Skin epidermis (tissue), 12 donors: ENCODE results near the gene ZNF491.
A peak's percentile ranks its signal among the peaks of the same experiment; 100 is the strongest.
"Not testable (repeated sequence)": the region's sequence is repeated elsewhere in the genome, so short reads cannot be mapped to it uniquely, and the experiment has no call there.

ENCODE experiments used
- H3K27ac ChIP-seq, 21 experiments: fragments of 200-600 bp; sonication (generic) in 11 of 21; one replicate each; pipeline ENCODE4 v1.5.0; 2020; ENCODE audit warnings: mild to moderate bottlenecking in 3 of 21, inconsistent platforms in 2 of 21, moderate library complexity in 2 of 21
- H3K4me3 ChIP-seq, 7 experiments: fragments of 200-600 bp; sonication (generic) in 2 of 7; one replicate each; pipeline ENCODE4 v1.5.0; 2020; ENCODE audit warnings: inconsistent platforms in 2 of 7, mild to moderate bottlenecking in 2 of 7, moderate library complexity in 1 of 7

The ZNF491 gene

DNA sequence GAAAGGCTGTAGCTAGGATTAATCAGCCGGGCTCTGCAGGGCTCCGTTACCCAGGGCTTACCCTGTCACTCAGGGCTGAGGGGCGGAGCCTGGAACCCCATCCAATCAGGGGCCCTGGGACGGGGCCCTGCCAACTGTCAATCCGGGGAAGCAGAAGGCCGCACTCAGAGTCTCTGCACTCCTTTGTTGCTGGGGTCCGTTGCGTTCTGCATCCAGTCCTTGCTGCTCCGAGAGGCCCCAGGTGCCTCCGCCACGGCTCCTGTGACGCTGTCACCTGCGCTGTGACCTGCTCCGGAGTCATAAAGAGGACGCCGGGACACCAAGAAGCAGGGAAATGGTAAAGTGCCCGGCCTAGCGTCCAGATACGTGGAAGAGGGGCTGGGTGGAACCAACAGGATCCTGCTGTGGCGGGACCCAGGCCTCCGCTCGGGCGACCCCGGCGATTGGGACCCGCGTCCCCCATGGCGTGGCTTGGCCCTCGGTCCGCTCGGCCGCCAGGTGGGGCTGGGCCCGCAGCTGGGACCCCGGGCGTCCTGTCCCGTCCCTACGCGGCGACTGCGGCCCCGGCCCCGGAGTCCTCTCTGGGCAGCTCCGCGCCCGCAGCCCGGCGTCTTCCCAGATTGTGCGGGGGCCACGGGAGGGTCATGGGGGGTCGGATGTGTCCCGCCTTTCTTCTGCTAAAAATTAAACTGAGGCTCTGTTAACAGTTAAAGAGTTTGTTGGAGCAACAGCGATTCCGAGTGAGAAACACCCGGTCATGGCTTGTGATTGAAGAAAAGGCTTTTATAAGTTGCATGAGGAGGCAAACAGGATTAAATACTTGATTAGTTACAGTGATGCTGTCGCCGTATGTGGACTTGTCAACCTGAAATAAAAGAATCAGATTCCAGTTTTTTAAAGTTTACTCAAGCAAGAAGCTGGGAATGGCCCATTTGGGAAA lies at the start of gene ZNF491:
Gene ZNF491, plus strand, starts transcription at position 133 of the 940 bp plus-strand sequence. CDS start 7,431 bp downstream, outside the sequence.
- peak within 1 kb of the TSS in 18 of 21 experiments; percentile 9 to 79 (median 58) for H3K27ac ChIP-seq
- H3K4me3 ChIP-seq = peak within 1 kb of the TSS; percentile 49 to 66 (median 56)

DNA sequence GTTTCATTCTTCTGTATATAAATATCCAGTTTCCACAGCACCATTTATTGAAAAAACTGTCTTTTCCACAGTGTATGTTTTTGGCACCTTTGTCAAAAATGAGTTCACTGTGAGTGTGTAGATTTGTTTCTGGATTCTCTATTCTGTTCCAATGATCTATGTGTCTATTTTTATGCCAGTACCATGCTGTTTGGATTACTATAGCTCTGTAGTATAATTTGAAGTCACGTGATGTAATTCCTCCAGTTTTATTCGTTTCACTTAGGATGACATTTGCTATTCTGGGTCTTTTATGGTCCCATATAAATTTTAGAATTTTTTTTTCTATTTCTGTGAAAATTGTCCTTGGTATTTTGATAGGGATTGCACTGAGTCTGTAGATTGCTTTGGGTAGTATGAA lies 48.6 kb upstream of the ZNF491 start:
- no peak overlapping the region for H3K4me3 ChIP-seq
- no peak overlapping the region for H3K27ac ChIP-seq

DNA sequence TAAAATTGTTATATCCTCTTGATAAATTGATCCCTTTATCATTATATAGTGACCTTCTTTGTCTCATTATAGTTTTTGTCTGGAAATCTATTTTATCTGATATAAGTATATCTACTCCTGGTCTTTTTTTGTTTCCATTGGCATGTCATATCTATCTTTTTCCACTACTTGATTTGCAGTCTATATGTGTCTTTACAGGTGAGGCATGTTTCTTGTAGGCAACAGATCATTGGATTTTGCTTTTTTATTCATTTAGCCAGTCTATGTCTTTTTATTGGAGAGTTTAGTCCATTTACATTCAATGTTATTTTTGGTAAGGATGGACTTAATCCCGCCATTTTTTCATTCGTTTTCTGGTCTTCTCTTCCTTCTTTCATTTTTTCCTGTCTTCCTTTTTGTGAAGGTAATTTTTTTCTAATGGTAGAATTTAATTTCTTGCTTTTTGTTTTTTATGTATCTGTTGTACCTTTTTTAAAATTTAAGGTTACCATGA lies 46.0 kb upstream of the ZNF491 start:
- no peak overlapping the region for H3K4me3 ChIP-seq

DNA sequence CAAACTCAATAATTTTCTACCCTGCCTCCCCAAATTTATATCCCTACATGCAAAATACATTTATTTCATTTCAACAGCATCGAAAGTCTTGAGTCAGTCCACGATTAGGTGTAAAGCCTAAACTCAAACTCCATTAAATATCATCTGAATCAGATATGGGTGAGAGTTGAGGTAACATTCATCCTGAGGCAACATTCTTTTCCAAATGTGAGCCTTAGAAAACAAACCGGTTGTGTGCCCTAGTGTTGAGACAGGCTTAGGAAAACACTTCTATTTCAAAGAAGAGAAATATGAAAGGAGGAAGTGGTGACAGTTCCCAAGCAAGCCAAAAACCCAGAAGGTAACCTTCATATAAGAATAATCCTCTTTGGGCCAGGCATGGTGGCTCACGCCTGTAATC lies 43.7 kb upstream of the ZNF491 start:
- Histone ChIP-seq H3K27ac (no peak overlapping the region), H3K4me3 (no peak overlapping the region)

More for the DNA sequence above, 46.0 kb upstream of the ZNF491 start:
- no peak overlapping the region for H3K27ac ChIP-seq

DNA sequence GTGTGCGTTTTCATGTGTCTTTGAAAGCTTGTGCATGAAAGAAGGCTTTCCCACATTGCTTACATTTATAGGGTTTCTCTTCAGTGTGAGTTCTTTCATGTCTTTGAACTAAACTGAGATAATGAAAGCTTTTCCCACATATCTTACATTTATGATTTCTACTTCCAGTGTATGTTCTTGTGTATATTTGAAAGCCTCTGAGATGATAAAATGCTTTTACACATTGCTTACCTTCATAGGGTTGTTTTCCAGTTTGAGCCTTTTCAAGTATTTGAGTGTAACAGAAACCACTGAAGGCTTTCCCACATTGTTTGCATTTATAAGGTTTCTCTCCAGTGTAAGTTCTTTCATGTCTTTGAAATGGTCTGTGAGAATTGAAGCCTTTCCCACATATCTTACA lies 41.4 kb upstream of the ZNF491 start:
- Histone ChIP-seq H3K4me3 (no peak overlapping the region), H3K27ac (no peak overlapping the region)

DNA sequence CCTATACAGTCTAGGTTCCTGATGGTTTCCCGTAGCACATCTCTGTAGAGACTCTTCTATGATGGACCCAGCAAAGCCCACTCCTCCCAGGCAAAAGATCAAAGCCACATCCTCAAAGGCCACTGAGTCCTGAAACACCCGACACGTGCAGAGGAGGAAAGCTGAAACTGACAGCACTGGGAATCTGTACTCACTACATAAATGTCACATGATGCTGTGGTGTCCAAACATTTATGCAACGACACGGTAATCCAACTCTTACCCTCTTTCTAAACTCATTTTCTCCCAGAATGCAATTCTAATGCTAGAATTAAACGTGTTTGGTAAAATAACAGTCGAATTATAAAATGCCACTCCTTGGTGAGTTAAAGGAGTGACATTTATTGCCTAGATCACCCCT lies 38.5 kb upstream of the ZNF491 start:
- no peak overlapping the region for H3K4me3 ChIP-seq
- H3K27ac ChIP-seq = no peak overlapping the region

DNA sequence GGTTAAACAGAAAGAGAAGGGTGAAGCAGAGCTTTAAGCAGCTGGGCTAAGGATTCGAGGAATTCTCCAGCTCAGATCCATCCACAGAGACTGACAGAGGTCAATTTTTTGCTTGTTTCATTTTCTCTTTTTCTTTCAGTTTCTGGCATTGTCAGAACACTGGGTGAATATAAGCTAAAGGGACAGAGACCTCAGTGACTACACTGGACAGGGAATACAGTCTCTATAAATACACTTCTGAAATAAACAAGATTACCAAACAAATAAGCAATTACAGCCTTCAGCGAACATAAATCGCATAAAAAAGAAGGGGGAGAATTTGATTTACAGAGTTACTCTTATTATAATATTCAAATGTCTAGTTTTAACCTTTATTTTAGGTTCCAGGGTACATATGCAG lies 35.2 kb upstream of the ZNF491 start:
- no peak overlapping the region for H3K4me3 ChIP-seq
- H3K27ac ChIP-seq = no peak overlapping the region

DNA sequence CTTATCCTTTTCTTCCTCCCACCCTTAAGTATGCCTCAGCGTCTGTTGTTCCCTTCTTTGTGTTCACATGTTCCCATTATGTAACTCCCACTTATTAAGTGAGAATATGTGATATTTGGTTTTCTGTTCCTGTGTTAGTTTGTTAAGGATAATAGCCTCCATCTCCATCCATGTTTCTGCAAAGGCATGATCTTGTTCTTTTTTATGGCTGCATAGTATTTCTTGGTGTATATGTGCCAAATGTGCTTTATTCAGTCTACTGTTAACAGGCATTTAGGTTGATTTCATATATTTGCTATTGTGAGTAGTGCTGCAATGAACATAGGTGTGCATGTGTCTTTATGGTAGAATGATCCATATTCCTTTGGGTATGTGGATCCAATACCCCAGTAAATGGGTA lies 34.7 kb upstream of the ZNF491 start:
- H3K4me3 ChIP-seq = no peak overlapping the region

DNA sequence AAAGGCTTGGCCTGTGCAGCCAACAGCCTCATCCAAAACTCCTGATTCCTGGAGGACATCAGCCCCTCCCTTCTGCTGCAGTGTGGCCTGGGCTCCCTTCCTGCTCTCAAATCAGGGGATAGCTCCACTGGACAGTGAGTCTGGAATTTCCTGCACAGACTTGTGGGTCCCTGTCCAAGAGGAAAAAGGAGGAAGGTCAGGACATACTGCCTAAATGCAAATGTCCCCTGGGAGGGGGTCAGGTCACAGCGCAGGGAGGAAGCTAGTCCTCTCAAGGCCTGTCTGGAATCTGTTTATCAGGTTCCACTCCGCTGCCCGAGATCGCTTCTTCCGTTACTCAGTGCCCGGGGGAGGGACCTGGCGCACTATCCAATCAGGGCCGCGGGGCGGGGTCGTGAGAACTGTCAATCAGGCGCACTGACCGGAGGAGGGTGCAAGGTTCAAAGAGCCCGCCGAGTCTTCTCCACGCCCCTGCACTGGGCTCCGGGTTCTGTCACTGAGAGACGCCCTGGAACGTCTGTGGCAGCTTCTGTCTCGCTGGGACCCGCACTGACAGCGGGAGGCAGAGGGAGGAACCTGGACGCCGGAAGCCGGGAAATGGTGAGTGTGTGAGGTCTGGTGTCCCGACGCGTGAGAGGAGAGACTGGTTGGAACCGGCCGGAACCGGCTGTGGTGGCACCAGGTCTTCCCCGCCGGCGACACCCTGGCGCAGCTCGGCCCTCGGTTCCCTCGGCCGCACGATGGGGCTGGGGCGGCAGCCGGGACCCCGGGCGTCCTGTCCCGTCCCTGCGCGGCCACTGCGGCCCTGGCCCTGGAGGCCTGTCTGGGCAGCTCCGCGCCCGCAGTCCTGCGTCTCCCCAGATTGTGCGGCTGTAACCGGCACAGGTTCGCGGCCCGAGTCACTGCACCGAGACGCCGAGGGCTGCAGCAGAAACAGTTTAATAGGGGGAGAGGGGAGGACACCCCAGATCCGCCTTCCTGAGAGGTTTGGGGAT lies 31.4 kb upstream of the ZNF491 start, which contains the start of gene ZNF441:
Gene ZNF441, plus strand, starts transcription at position 404 of the 995 bp plus-strand sequence. Its CDS starts 194 bp downstream, at position 598.
- peak within 1 kb of the TSS; percentile 39 to 96 (median 87) for H3K27ac ChIP-seq
- peak within 1 kb of the TSS; percentile 48 to 92 (median 75) for H3K4me3 ChIP-seq

More for the DNA sequence above, 34.7 kb upstream of the ZNF491 start:
- H3K27ac ChIP-seq = no peak overlapping the region

DNA sequence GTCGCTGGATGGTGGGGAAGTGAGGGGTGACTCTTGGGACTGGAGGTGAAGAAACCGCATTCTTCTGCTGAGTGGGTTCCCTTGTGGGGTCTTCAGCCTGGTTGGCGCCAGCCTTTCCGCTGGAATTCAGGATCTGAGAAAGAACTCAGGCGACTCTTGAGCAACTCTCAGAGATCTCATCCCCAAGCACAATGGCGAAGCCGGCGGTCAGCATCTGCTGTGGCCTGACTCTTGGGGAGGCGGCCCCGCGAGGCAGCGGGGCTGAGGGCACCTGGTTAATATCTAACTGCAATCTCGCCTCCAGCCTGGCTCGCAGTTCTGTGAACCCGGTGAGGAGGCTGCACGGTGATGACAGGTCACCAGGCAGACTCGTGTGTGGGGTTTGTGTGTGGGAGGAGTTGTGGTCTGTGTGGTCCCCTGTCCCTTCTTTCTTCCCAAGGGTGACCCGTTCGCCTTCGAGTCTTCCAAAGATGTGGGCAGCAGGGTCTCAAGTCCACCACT lies 30.6 kb upstream of the ZNF491 start:
- peak overlapping the region; percentile 48 to 92 (median 75) for H3K4me3 ChIP-seq
- peak overlapping the region in 20 of 21 experiments; percentile 39 to 96 (median 88) for H3K27ac ChIP-seq

DNA sequence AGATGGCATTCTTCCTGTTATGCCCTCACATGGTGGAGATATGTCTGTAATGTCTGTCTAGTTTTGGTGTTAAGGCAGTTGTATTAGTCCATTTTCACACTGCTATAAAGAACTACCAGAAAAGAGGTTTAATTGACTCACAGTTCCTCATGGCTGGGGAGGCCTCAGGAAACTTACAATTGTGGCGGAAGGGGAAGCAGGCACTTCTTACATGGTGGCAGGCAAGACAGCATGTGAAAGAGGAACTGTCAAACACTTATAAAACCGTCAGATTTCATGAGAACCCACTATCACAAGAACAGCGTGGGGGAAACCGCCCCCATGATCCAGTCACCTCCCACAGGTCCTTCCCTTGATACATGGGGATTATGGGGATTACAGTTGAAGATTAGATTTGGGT lies 28.3 kb upstream of the ZNF491 start:
- no peak overlapping the region for H3K4me3 ChIP-seq
- H3K27ac ChIP-seq = no peak overlapping the region

DNA sequence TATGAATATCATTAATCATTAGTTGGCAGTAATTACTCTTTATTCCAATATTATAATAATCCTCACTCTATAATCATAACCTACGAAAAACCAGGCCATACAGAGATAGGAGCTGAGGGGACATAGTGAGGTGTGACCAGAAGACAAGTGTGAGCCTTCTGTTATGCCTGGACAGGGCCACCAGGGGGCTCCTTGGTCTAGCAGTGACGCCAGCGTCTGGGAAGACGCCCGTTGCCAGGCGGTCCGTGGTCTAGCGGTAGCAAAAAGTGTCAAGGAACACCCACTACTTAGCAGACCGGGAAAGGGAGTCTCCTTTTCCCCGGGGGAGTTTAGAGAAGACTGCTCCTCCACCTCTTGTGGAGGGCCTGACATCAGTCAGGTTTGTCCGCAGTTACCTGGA lies 26.8 kb upstream of the ZNF491 start:
- not testable (repeated sequence) for H3K4me3 ChIP-seq, H3K27ac ChIP-seq

DNA sequence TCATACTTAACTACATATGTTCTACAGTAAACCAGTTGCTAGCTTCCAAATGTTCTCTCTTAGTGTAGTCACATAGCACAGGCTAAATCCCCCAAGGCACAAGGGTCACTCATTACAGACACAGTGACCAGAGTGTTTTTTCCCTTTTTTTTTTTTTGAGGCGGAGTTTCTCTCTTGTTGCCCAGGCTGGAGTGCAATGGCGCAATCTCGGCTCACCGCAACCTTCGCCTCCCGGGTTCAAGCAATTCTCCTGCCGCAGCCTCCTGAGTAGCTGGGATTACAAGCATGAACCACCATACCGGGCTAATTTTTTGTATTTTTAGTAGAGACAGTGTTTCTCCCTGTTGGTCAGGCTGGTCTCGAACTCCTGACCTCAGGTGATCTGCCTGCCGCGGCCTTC lies 21.7 kb upstream of the ZNF491 start:
- H3K27ac ChIP-seq = not testable (repeated sequence)

DNA sequence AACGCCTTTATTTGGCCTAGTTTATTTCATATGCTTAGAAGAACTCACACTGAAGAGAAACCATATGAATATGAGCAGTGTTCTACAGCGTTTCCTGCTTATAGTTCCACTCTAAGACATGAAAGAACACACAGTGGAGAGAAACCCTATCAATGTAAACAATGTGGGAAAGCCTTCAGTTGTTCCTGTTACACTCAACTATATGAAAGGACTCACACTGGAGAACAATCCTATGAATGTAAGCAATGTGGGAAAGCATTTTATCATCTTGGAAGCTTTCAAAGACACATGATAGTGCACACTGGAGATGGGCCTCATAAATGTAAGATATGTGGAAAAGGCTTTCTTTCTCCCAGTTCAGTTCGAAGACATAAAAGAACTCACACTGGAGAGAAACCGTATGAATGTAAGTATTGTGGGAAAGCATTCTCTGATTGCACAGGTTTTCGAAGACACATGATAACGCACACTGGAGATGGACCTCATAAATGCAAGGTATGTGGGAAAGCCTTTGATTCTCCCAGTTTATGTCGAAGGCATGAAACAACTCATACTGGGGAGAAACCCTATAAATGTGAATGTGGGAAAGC lies 17.8 kb upstream of the ZNF491 start:
- Histone ChIP-seq H3K27ac (no peak overlapping the region), H3K4me3 (no peak overlapping the region)

More for the DNA sequence above, 21.7 kb upstream of the ZNF491 start:
- H3K4me3 ChIP-seq = not testable (repeated sequence)

DNA sequence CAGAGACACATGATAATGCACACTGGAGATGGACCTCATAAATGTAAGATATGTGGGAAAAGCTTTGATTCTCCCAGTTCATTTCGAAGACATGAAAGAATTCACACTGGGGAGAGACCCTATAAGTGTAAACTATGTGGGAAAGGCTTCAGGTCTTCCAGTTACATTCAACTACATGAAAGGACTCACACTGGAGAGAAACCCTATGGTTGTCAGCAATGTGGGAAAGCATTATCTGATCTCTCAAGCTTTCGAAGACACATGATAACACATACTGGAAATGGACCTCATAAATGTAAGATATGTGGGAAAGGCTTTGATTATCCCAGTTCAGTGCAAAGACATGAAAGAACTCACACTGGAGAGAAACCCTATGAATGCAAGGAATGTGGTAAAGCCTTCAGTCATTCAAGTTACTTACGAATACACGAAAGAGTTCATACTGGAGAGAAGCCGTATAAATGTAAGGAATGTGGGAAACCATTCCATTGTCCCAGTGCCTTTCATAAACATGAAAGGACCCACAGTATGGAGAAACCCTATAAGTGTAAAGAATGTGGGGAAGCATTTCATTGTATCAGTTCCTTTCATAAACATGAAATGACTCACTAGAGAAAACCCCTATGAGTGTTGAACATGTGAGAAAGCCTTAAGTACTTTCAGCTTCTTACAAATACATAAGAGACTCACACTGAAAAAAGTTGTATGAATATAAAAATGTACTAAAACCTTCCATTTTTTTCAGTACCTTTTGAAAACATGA lies 16.8 kb upstream of the ZNF491 start:
- H3K27ac ChIP-seq = no peak overlapping the region
- no peak overlapping the region for H3K4me3 ChIP-seq

DNA sequence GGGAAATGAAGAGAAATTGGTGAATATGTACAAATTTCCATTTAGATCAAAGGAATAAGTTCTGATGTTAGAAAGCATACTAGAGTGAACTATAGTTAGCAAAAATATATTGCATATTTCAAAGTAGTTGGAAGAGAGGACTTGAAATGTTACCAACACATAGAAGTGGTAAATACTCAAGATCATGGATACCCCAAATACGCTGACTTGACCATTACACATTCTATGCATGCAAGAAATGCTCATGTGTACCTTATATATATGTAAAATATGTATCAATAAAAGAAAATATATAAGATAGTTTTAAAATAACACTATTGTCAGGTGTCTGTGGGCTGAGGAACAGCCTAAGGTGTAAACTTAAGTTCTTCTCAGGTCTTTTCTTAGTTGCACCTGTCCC lies 14.6 kb upstream of the ZNF491 start:
- no peak overlapping the region for H3K27ac ChIP-seq
- no peak overlapping the region for H3K4me3 ChIP-seq

DNA sequence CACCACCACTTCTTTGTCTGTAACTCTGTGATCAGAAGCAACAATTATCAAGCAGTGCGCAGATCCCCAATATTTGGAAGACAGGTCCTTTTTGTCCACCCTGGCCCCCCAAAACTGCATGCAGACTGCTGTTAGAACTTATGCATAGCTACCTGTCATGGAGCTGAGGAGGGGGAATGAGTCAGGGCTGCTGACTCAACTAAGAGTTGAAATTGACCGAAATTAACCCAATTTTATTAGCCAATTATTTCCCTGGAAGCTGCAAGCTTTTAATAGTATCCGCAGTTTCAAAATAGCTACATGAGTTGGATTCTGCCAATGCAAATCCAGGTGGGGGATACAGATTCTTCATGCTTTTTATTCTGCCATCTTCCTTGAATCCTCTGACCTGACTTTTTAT lies 14.0 kb upstream of the ZNF491 start:
- Histone ChIP-seq H3K4me3 (no peak overlapping the region), H3K27ac (no peak overlapping the region)

DNA sequence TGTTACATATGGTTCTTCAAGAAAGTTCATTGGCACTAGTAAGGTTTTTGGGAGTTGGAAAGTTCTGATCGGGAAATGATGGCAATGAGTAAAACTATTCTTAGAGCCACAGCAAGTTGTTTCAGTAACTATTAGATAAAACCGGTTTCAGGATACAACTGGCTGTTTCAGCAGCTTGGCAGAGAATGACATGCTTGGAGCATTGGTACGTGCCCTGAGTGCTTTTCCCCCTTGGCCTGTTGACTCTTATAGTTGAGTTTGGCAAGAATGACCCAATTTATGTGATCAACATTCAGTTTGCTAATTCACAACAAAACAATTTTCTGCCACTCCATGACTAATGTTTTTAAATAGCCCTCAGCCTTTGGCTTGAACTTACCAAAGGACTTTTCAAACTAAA lies 10.8 kb upstream of the ZNF491 start:
- no peak overlapping the region for H3K4me3 ChIP-seq
- no peak overlapping the region for H3K27ac ChIP-seq

DNA sequence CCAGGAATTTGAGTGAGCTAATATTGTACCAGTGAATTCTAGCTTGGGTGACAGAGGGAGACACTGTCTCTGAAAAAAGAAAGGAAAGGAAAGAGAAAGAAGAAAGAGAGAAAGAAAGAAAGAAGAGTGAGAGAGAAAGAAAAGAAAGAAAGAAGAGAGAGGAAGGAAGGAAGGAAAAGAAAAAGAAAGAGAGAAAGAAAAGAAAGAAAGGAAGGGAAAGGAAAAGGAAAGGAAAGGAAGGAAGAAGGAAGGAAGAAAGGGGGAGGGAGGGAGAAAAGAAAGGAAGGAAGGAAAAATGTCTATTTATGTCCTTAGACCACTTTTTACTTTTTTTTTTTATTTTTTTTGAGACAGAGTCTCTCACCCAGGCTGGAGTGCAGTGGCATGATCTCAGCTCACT lies 5.4 kb upstream of the ZNF491 start:
- Histone ChIP-seq H3K4me3 (no peak overlapping the region), H3K27ac (no peak overlapping the region)
